HG03575 (cell line): ENCODE measurements around the gene ID1.
"Not testable (repeated sequence)": the region's sequence is repeated elsewhere in the genome, so short reads cannot be mapped to it uniquely, and the experiment has no call there.

Experiments
- ATAC-seq: cut with Tn5 transposase; IDR thresholded peaks from one replicate; pipeline ENCODE4 v1.9.1; 2021; ENCODE audit not compliant: unreplicated experiment, insufficient number of reproducible peaks, low FRiP score; ENCODE audit errors: extremely low read depth

Gene ID1

GRCh38 chr20:31572701-31573554 lies 32.2 kb upstream of the ID1 start:
- ATAC-seq, result peak; percentile 51

GRCh38 chr20:31573555-31574321 lies 31.4 kb upstream of the ID1 start:
- ATAC-seq, result no peak

GRCh38 chr20:31574986-31575385 lies 30.1 kb upstream of the ID1 start:
- ATAC-seq, result not testable (repeated sequence)

DNA sequence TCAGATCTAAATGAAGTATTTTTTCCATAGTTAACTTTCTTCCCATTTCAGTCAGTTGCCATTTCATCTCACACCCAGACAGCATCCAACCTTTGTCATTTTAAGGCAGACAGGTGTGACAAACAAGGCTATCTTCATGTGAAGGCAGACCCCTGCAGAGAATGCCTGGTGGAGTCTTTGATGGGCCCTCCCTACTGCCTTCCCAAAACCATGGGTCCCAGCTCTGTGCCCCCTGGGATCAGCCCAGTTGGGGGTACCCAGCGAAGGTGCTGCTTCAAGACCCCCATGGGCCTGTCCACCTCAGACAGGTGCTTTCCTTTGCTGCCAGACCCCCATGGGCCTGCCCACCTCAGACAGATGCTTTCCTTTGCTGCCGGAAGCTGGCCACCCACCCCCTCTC lies 28.3 kb upstream of the ID1 start:
- ATAC-seq, result no peak

DNA sequence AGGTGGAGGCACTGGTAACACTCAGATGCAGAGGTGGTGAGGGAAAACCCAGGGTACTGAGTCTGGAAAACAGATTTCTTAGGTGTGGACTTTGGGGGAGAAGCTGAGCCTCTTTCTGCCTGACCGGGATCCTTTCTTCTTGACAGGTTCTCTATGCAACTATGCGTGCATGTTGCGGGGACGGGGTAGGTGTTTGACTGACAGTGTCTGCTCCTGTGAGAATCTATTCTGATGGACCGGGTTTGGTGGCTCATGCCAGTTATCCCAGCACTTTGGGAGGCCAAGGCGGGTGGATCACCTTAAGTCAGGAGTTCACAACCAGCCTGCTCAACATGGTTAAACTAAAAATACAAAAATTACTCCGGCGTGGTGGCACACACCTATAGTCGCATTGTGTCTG lies 27.9 kb upstream of the ID1 start:
- no peak for ATAC-seq

GRCh38 chr20:31578448-31579138 lies 26.5 kb upstream of the ID1 start:
- ATAC-seq, result no peak

- ATAC-seq, result no peak
Observed at GRCh38 chr20:31579245-31579644, 25.8 kb upstream of the ID1 start.

GRCh38 chr20:31579941-31580651 lies 25.0 kb upstream of the ID1 start:
- not testable (repeated sequence) for ATAC-seq

- ATAC-seq, result no peak
Observed at GRCh38 chr20:31580706-31581105, 24.4 kb upstream of the ID1 start.

- ATAC-seq, result no peak
Observed at GRCh38 chr20:31581391-31581790, 23.7 kb upstream of the ID1 start.

DNA sequence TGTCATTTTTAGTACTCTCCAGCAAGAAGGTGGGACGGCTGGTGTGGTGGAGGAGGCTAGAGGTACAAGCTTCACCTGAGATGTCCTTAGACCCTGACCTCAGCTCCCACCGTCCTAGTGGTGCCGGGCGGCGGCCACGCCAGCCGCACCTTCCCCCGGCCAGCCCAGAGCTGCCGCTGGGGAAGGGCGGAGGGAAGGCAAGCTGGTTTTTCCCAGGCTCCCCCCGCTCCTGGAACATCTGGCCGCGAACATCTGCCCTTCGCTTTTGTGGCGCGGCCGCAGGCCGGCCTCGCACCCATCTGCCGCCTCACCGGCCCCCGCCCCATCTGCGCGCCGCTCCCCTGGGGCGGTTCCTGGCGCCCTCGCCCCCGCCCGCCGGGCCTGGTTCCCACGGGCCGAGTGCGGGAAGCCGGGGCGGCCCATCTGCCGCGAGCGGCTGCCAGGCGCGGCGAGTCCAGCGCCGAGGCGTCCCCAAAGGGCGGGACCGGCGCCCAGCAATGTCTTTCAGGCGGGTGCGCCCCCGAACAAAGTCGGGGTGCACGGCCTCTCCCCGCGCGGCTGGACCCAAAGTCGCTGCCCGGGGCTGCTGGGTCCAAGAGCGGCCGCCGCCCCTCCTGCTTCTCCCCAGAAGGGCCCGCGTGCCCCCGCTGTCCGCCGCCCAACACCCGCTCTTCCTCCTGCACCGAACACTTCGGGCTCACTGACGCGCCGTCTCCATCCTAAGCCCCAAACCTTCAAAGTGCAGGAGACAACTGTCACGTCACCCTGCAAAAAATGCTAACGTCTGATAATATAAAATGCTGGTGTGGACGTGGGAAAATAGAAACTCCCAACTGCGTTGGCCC lies 17.3 kb upstream of the ID1 start:
- no peak for ATAC-seq

GRCh38 chr20:31590717-31591225 lies 14.3 kb upstream of the ID1 start:
- no peak for ATAC-seq

GRCh38 chr20:31593221-31594001 lies 11.7 kb upstream of the ID1 start:
- no peak for ATAC-seq

- no peak for ATAC-seq
Observed at GRCh38 chr20:31594002-31594557, 11.0 kb upstream of the ID1 start.

- ATAC-seq, result no peak
Observed at GRCh38 chr20:31594558-31595379, 10.3 kb upstream of the ID1 start.

- no peak for ATAC-seq
Observed at GRCh38 chr20:31595380-31595653, 9.8 kb upstream of the ID1 start.
